ENCODE measurements around the gene PHF1. TPM values are rescaled to one million over a fixed set of nuclear protein-coding genes. Genes with fewer than 3 reads are reported as not detected.
A peak's percentile ranks its signal among the peaks of the same experiment; 100 is the strongest.

PHF1 gene
- polyA plus RNA-seq, 1 donor from 2014 or later: 102 TPM

GRCh38 chr6:33410050-33410710 is 634 bp upstream of the PHF1 start:
- H3F3A ChIP-seq (ENCODE audit: insufficient read depth, low read length, poor library complexity, severe bottlenecking): no peaks in the 10 kb centered on the region
- H3K4me3 ChIP-seq (ENCODE audit: low read length): peak overlapping the region; percentile 83
- H2AFZ ChIP-seq (ENCODE audit: low read depth, low read length): peak overlapping the region; percentile 83
- no peaks in the 10 kb centered on the region for H3K9me2 ChIP-seq (ENCODE audit: insufficient read depth, low read length)
- TF ChIP-seq, protein P1, sequence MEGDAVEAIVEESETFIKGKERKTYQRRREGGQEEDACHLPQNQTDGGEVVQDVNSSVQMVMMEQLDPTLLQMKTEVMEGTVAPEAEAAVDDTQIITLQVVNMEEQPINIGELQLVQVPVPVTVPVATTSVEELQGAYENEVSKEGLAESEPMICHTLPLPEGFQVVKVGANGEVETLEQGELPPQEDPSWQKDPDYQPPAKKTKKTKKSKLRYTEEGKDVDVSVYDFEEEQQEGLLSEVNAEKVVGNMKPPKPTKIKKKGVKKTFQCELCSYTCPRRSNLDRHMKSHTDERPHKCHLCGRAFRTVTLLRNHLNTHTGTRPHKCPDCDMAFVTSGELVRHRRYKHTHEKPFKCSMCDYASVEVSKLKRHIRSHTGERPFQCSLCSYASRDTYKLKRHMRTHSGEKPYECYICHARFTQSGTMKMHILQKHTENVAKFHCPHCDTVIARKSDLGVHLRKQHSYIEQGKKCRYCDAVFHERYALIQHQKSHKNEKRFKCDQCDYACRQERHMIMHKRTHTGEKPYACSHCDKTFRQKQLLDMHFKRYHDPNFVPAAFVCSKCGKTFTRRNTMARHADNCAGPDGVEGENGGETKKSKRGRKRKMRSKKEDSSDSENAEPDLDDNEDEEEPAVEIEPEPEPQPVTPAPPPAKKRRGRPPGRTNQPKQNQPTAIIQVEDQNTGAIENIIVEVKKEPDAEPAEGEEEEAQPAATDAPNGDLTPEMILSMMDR (IDR thresholded peaks at IDR 0.05; ENCODE audit: poor library complexity, severe bottlenecking): no peak
- TF ChIP-seq EP300 (conservative IDR thresholded peaks at IDR 0.05; ENCODE audit: poor library complexity, severe bottlenecking): no peak
- no peak for TF ChIP-seq TAF1 (IDR thresholded peaks at IDR 0.05; ENCODE audit: low read depth)
- TF ChIP-seq POLR2AphosphoS5 (IDR thresholded peaks at IDR 0.05): peak; percentile 15
- no peak for TF ChIP-seq RAD21 (conservative IDR thresholded peaks at IDR 0.05)
- TF ChIP-seq REST (IDR thresholded peaks at IDR 0.05; ENCODE audit: borderline replicate concordance): peak; percentile 20
- TF ChIP-seq EZH2 (IDR thresholded peaks at IDR 0.05; ENCODE audit: borderline replicate concordance, insufficient read depth, low read length, poor library complexity, severe bottlenecking): no peak
- peak; percentile 91 for TF ChIP-seq MXI1 (conservative IDR thresholded peaks at IDR 0.05; ENCODE audit: poor library complexity, severe bottlenecking)
- no peaks in the 10 kb centered on the region for H3K9me3 ChIP-seq (ENCODE audit: low read length)
- no peaks in the 10 kb centered on the region for H4K20me1 ChIP-seq (ENCODE audit: insufficient read depth)
- H3K27me3 ChIP-seq (ENCODE audit: insufficient read depth, low read depth, low read length): no peaks in the 10 kb centered on the region
- peak overlapping the region; percentile 67 for H3K27ac ChIP-seq (ENCODE audit: low read length)
- H3K36me3 ChIP-seq (ENCODE audit: insufficient read depth, low read length): no peaks in the 10 kb centered on the region
- H3K79me2 ChIP-seq (replicated peaks; ENCODE audit: insufficient read depth, low read length): peaks cover 4% of the 10 kb centered on the region
- peak overlapping the region; percentile 84 for H3K9ac ChIP-seq (ENCODE audit: low read length)
- H3K4me2 ChIP-seq (ENCODE audit: low read length): peak overlapping the region; percentile 97

DNA sequence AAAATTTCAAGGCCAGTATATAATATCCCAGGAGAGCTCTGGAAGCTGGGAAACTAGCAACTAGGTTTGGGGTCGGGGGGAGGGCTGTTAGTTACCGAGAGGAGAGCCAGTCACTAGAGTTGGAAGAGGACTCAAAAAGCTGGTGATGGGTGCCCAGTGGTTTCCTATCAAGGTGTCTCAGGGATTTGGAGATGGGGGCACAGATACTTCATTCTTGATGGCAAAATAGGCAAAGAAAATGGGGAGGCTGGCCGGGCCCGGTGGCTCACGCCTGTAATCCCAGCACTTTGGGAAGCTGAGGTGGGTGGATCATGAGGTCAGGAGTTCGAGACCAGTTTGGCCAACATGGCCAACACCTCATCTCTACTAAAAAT is 805 bp downstream of the PHF1 start:
- peaks cover 18% of the 10 kb centered on the region for H3K79me2 ChIP-seq (replicated peaks; ENCODE audit: insufficient read depth, low read length)
- H3K9me2 ChIP-seq (ENCODE audit: insufficient read depth, low read length): no peaks in the 10 kb centered on the region
- no peaks in the 10 kb centered on the region for H3K27me3 ChIP-seq (ENCODE audit: insufficient read depth, low read depth, low read length)
- peak overlapping the region; percentile 45 for H3K4me2 ChIP-seq (ENCODE audit: low read length)
- H3K9ac ChIP-seq (ENCODE audit: low read length): peak overlapping the region; percentile 84
- H3K9me3 ChIP-seq (ENCODE audit: low read length): no peaks in the 10 kb centered on the region
- peaks cover 4% of the 10 kb centered on the region for H3K36me3 ChIP-seq (ENCODE audit: insufficient read depth, low read length)
- H4K20me1 ChIP-seq (ENCODE audit: insufficient read depth): no peaks in the 10 kb centered on the region
- no peaks in the 10 kb centered on the region for H3F3A ChIP-seq (ENCODE audit: insufficient read depth, low read length, poor library complexity, severe bottlenecking)
- H2AFZ ChIP-seq (ENCODE audit: low read depth, low read length): no peak overlapping the region
- TF ChIP-seq, protein P1 (IDR thresholded peaks at IDR 0.05; ENCODE audit: poor library complexity, severe bottlenecking): no peak
- TF ChIP-seq RAD21 (conservative IDR thresholded peaks at IDR 0.05) (no peak), SMC3 (conservative IDR thresholded peaks at IDR 0.05; ENCODE audit: poor library complexity) (no peak), TAF1 (IDR thresholded peaks at IDR 0.05; ENCODE audit: low read depth) (no peak), EZH2 (IDR thresholded peaks at IDR 0.05; ENCODE audit: borderline replicate concordance, insufficient read depth, low read length, poor library complexity, severe bottlenecking) (no peak), POLR2AphosphoS5 (IDR thresholded peaks at IDR 0.05) (no peak), MXI1 (conservative IDR thresholded peaks at IDR 0.05; ENCODE audit: poor library complexity, severe bottlenecking) (no peak), REST (IDR thresholded peaks at IDR 0.05; ENCODE audit: borderline replicate concordance) (no peak), EP300 (conservative IDR thresholded peaks at IDR 0.05; ENCODE audit: poor library complexity, severe bottlenecking) (no peak)
- H3K4me3 ChIP-seq (ENCODE audit: low read length): peak overlapping the region; percentile 83
- H3K27ac ChIP-seq (ENCODE audit: low read length): peak overlapping the region; percentile 51
